GM10266 (cell line): Measurements from ENCODE around the gene S1PR5.

Experiments
- DNase-seq: peaks from one replicate; pipeline ENCODE4 v3.0.0; 2012; ENCODE audit errors: extremely low spot score
- CTCF ChIP-seq: IDR thresholded peaks from 2 replicates; pipeline ENCODE4 v1.5.1; 2012; ENCODE audit warnings: mild to moderate bottlenecking, low read depth; ENCODE audit not compliant: control insufficient read depth, insufficient read depth; ENCODE audit errors: missing control alignments

Gene S1PR5

GRCh38 chr19:10544242-10544752, 27.1 kb upstream of the S1PR5 start:
- peak; percentile 53 for DNase-seq
- TF ChIP-seq CTCF: no peak

GRCh38 chr19:10543420-10544241, 26.4 kb upstream of the S1PR5 start, which contains the start of gene ATG4D:
Gene ATG4D (plus strand): TSS chr19:10543904. CDS start chr19:10544091, 187 bp downstream.
- peak; percentile 98 for DNase-seq

GRCh38 chr19:10543059-10543419, 25.8 kb upstream of the S1PR5 start:
- peak; percentile 3 for DNase-seq
- TF ChIP-seq CTCF: no peak

More at GRCh38 chr19:10543420-10544241, 26.4 kb upstream of the S1PR5 start, which contains the start of gene ATG4D:
- TF ChIP-seq CTCF: no peak

- peak; percentile 5 for DNase-seq
These were observed 21.8 kb upstream of the S1PR5 start for GRCh38 chr19:10539016-10539415.

GRCh38 chr19:10538204-10538983, 21.1 kb upstream of the S1PR5 start:
- DNase-seq: peak; percentile 5
- no peak for TF ChIP-seq CTCF

- TF ChIP-seq CTCF: no peak
- no peak for DNase-seq
These were observed 20.4 kb upstream of the S1PR5 start for GRCh38 chr19:10537668-10538067.

- TF ChIP-seq CTCF: no peak
- peak; percentile 2 for DNase-seq
These were observed 18.4 kb upstream of the S1PR5 start for GRCh38 chr19:10535613-10536012.
